T-cell (primary cell): ENCODE measurements around the gene WFS1. TPM values are rescaled to one million over a fixed set of nuclear protein-coding genes. Genes with fewer than 3 reads are reported as not detected.

ENCODE experiments used
- ATAC-seq, 4 experiments: fragments of 200-7000 bp in 3 of 4; fragments of 150-1000 bp in 1 of 4; cut with Tn5 transposase; replicated peaks in 1 of 4; 1 replicate in 3 of 4; 2 replicates in 1 of 4; pipeline ENCODE4 v1.10.0; 2021; ENCODE audit warnings: moderate library complexity in 3 of 4, mild to moderate bottlenecking in 2 of 4, moderate number of reproducible peaks in 1 of 4
- CTCF ChIA-PET, 2 donors: fragments of 300-600 bp; sonication (Branson Sonifier 250); formaldehyde crosslinking; loops; one replicate each; lab custom pipeline; 2022; ENCODE audit warnings: antibody characterized with exemption in 2 of 2; lab: Charles Lee
- POLR2A ChIA-PET, 2 donors: fragments of 300-600 bp; sonication (Branson Sonifier 250); formaldehyde crosslinking; loops; one replicate each; lab custom pipeline; 2022; ENCODE audit warnings: antibody characterized with exemption in 2 of 2; lab: Charles Lee
- DNase-seq, 35 experiments: peaks; one replicate each; pipeline versions ENCODE4 v3.0.0 to v3.0.0-alpha.2; 2013 to 2023
- H3K27ac ChIP-seq: one replicate; pipeline ENCODE4 v1.5.1; 2013; ENCODE audit warnings: low read length
- H3K27me3 ChIP-seq, 2 experiments: replicated peaks in 1 of 2; 1 replicate in 1 of 2; 2 replicates in 1 of 2; pipeline versions ENCODE4 v1.6.1 to v1.7.0; 2013; ENCODE audit warnings: low read length in 1 of 2, mixed read lengths in 1 of 2; ENCODE audit not compliant: control insufficient read depth in 2 of 2, insufficient read depth in 2 of 2; ENCODE audit errors: extremely low read depth in 1 of 2
- H3K36me3 ChIP-seq, 2 donors: 1 replicate in 1 of 2; 2 replicates in 1 of 2; pipeline versions ENCODE4 v1.6.1 to v1.7.0; 2013; ENCODE audit warnings: low read length in 1 of 2; ENCODE audit not compliant: control insufficient read depth in 2 of 2, insufficient read depth in 1 of 2; ENCODE audit errors: extremely low read depth in 1 of 2
- H3K4me1 ChIP-seq, 2 experiments: 1 replicate in 1 of 2; 2 replicates in 1 of 2; pipeline versions ENCODE4 v1.6.1 to v1.7.0; 2013; ENCODE audit warnings: low read length in 2 of 2, mixed read lengths in 1 of 2; ENCODE audit not compliant: insufficient read depth in 2 of 2, control insufficient read depth in 1 of 2; ENCODE audit errors: extremely low read depth in 1 of 2
- H3K4me3 ChIP-seq, 2 donors: 1 replicate in 1 of 2; 2 replicates in 1 of 2; pipeline versions ENCODE4 v1.5.1 to v1.7.0; 2013; ENCODE audit warnings: mild to moderate bottlenecking in 2 of 2, low read length in 1 of 2, moderate library complexity in 1 of 2; ENCODE audit not compliant: control insufficient read depth in 1 of 2; ENCODE audit errors: extremely low read depth in 1 of 2
- H3K9me3 ChIP-seq: 2 replicates; pipeline ENCODE4 v1.7.0; 2013
- H3K27ac Mint-ChIP-seq, 2 donors: one replicate each; pipeline ENCODE4 v1.8.0; 2020 to 2021; ENCODE audit warnings: mild to moderate bottlenecking in 2 of 2, mixed read lengths in 2 of 2
- H3K27me3 Mint-ChIP-seq, 2 donors: one replicate each; pipeline ENCODE4 v1.8.0; 2021 to 2022; ENCODE audit warnings: mixed read lengths in 2 of 2
- H3K36me3 Mint-ChIP-seq: one replicate; pipeline ENCODE4 v1.8.0; 2021; ENCODE audit warnings: mixed read lengths
- H3K4me1 Mint-ChIP-seq, 3 donors: one replicate each; pipeline ENCODE4 v1.8.0; 2020 to 2022; ENCODE audit warnings: mixed read lengths in 3 of 3, mild to moderate bottlenecking in 1 of 3
- H3K4me3 Mint-ChIP-seq, 3 donors: one replicate each; pipeline ENCODE4 v1.8.0; 2020 to 2022; ENCODE audit warnings: mild to moderate bottlenecking in 3 of 3, mixed read lengths in 3 of 3, moderate library complexity in 3 of 3
- H3K9me3 Mint-ChIP-seq, 3 donors: one replicate each; pipeline ENCODE4 v1.8.0; 2020 to 2022; ENCODE audit warnings: mixed read lengths in 3 of 3
- WGBS: methylation state at CpG from one replicate; pipeline ENCODE4 v1.1.5; 2013; ENCODE audit warnings: missing lambda C conversion rate; ENCODE audit not compliant: insufficient coverage; 5-methylcytosine and 5-hydroxymethylcytosine counted together
- total RNA-seq, 35 experiments: library from RNA in 6 of 35; stranded (reverse) in 6 of 35; fragments of 120-200 nt in 1 of 35; gene quantifications; one replicate each; pipeline versions ENCODE4 v1.2.1 to v1.2.4 and lab custom pipeline; 2013 to 2026

WFS1 gene
- total RNA-seq, 5 donors from 2014 or later (not counting 1 experiment from before 2014, with no cell fraction given): 3.2 to 6.2 (median 5.1) TPM

DNA sequence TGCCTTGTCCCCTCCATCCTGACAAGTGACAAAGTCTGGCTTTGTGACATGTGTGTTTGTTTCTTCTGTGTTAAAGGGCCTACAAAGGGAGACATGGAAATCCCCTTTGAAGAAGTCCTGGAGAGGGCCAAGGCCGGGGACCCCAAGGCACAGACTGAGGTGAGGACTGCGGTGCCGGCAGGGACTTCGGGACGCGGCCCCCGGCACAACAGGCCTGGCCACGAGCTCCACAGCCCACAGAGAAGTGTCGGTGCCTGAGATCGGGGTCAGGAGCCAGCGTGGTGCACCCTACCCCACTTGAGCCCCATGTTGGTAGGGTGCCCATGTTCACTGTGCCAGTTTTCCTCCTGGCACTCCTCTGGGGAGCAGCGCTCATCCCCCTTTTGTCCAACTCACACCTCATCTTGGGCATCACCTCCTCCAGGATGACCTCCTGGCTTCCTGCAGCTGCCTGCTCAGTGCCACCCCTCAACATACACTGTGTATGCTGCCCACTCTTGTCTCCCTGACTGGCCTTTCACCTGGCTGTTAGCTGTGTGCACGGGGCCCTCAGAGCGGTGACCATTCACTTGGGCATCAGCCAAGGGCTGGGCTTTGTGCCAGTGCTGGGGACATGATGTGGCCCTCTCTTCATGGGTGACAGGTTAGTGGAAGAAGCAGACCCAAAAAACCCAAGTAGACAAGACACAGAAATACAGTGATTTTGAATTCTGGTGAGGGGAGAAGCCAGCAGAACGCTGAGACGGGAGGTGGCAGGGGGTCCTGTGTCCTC lies 17.6 kb downstream of the WFS1 start:
- POLR2A ChIA-PET: no interaction called here
- H3K36me3 Mint-ChIP-seq: peaks cover 14% of the 10 kb centered on the region
- peaks cover 2 to 9% of the 10 kb centered on the region in 2 donors for H3K36me3 ChIP-seq
- H3K27ac ChIP-seq: no peak overlapping the region
- no peaks in the 10 kb centered on the region for H3K4me1 ChIP-seq
- no peak overlapping the region for H3K27ac Mint-ChIP-seq
- 91% methylated on average over 14 of the region's 16 CpGs for WGBS
- H3K4me3 ChIP-seq: no peak overlapping the region
- CTCF ChIA-PET: no interaction called here
- no peak overlapping the region for H3K4me3 Mint-ChIP-seq
- no peaks in the 10 kb centered on the region for H3K27me3 ChIP-seq
- ATAC-seq (no peak), DNase-seq (no peak)
- no peaks in the 10 kb centered on the region for H3K27me3 Mint-ChIP-seq
- H3K4me1 Mint-ChIP-seq: no peaks in the 10 kb centered on the region
- no peaks in the 10 kb centered on the region for H3K9me3 ChIP-seq
- H3K9me3 Mint-ChIP-seq: no peaks in the 10 kb centered on the region

DNA sequence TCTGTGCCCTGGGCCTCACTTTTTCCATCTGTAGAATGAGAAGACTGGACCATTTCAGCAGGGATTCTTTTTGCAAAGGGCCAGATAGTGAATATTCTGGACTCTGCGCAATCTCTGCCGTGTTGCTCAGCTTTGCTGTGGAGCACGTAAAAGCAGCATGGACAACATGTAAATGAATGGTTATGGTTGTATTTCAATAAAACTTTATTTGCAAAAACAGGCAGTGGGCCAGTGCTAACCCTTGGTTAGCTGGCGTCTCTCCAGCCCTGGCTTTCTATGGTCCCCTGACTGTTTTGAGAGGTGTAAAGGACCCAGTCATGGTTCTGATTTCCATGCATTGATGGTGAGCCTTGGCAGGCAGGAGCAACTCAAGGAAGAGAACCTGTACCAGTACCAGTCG lies 18.7 kb downstream of the WFS1 start:
- no peaks in the 10 kb centered on the region for H3K9me3 ChIP-seq
- peaks cover 2 to 9% of the 10 kb centered on the region in 2 donors for H3K36me3 ChIP-seq

DNA sequence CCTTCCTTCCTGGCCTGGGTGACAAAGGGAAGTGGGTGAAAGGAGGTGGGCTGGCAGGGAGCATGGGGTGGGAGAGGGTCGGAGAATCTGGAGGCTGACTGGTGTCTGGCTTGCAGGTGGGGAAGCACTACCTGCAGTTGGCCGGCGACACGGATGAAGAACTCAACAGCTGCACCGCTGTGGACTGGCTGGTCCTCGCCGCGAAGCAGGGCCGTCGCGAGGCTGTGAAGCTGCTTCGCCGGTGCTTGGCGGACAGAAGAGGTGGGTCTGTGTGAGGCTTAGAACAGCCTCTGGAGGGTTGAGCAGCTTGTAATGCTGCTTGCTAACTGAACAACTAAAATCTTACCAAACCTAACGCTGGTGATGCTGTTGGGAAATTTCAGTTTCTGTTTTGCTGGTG lies 19.2 kb downstream of the WFS1 start:
- Histone ChIP-seq H3K27me3 (no peaks in the 10 kb centered on the region), H3K4me1 (no peaks in the 10 kb centered on the region), H3K4me3 (no peak overlapping the region), H3K36me3 (peaks cover 2 to 9% of the 10 kb centered on the region in 2 donors), H3K9me3 (no peaks in the 10 kb centered on the region), H3K27ac (no peak overlapping the region)
- ChIA-PET CTCF (no interaction called here), POLR2A (no interaction called here)
- 99% methylated on average over 11 of the region's 15 CpGs for WGBS
- Mint-ChIP-seq H3K9me3 (no peaks in the 10 kb centered on the region), H3K4me1 (no peaks in the 10 kb centered on the region), H3K36me3 (peaks cover 14% of the 10 kb centered on the region), H3K4me3 (no peak overlapping the region), H3K27me3 (no peaks in the 10 kb centered on the region), H3K27ac (no peak overlapping the region)
- ATAC-seq: no peak
- DNase-seq: no peak

More for the DNA sequence above, 18.7 kb downstream of the WFS1 start:
- Mint-ChIP-seq H3K9me3 (no peaks in the 10 kb centered on the region), H3K4me1 (no peaks in the 10 kb centered on the region), H3K36me3 (peaks cover 14% of the 10 kb centered on the region), H3K27me3 (no peaks in the 10 kb centered on the region), H3K27ac (no peak overlapping the region), H3K4me3 (no peak overlapping the region)
- no peak overlapping the region for H3K4me3 ChIP-seq
- CTCF ChIA-PET: no interaction called here
- no peak for DNase-seq
- H3K4me1 ChIP-seq: no peaks in the 10 kb centered on the region
- no peaks in the 10 kb centered on the region for H3K27me3 ChIP-seq
- no peak for ATAC-seq
- H3K27ac ChIP-seq: no peak overlapping the region
- WGBS: 92% methylated on average over 5 of the region's 5 CpGs
- POLR2A ChIA-PET: no interaction called here

DNA sequence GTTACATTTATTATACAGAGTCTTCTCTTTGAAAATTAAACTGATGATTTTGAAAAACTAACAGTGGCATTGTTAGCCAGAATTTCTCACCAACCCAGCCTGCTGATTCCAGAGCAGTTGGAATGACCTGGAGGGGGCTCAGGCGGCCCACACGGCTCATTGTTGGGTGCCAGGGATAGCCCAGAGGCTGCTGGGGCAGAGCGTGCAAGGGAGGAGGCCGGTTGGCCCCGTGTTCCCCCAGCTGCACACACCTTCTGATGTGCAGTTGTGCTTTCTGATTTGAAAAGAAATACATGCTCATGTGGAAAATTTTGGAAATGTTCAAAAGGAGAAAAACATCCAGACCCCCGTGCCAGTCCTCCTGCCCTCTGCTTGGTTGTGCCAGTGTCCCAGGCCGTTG lies 20.6 kb downstream of the WFS1 start:
- Mint-ChIP-seq H3K36me3 (peaks cover 24% of the 10 kb centered on the region), H3K27me3 (no peaks in the 10 kb centered on the region), H3K4me1 (no peaks in the 10 kb centered on the region), H3K27ac (no peak overlapping the region), H3K4me3 (no peak overlapping the region), H3K9me3 (no peaks in the 10 kb centered on the region)
- POLR2A ChIA-PET: no interaction called here
- H3K4me3 ChIP-seq: no peak overlapping the region
- H3K9me3 ChIP-seq: no peaks in the 10 kb centered on the region
- no peaks in the 10 kb centered on the region for H3K4me1 ChIP-seq
- 90% methylated on average over 7 of the region's 7 CpGs for WGBS
- H3K27ac ChIP-seq: no peak overlapping the region
- no peaks in the 10 kb centered on the region for H3K27me3 ChIP-seq
- DNase-seq (no peak), ATAC-seq (no peak)
- CTCF ChIA-PET: no interaction called here
- peaks cover 2 to 9% of the 10 kb centered on the region in 2 donors for H3K36me3 ChIP-seq

DNA sequence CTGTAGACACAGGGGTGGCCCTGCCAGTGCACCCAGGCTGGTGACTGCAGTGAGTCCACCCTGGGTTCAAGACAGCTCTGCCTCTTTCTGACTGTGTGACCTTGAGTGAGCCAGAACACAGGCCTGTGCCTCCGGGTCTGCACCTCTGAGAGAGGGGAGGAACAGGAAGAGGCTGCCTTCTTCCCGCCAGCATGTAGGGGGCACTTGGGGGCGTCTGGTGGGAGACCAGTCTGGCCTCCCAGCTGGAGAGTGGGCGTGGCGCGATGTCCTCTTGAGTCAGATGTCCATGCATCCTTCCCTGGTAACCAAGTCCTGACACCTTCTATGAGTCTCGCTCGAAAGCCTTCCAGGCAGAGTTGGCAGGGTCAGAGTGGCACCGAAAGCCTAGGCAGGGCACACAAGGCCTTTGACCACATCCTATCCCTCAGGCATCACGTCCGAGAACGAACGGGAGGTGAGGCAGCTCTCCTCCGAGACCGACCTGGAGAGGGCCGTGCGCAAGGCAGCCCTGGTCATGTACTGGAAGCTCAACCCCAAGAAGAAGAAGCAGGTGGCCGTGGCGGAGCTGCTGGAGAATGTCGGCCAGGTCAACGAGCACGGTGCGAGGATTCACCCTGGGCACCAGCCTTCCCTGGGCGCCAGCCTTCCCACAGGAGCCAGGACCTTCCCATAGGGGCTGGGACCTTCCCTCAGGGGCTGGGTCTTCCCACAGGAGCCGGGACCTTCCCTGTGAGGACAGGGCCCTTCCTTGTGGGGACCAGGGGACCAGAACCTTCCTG lies 21.3 kb downstream of the WFS1 start:
- H3K9me3 ChIP-seq: no peaks in the 10 kb centered on the region
- no peaks in the 10 kb centered on the region for H3K4me1 ChIP-seq
- H3K27me3 ChIP-seq: no peaks in the 10 kb centered on the region
- Mint-ChIP-seq H3K4me3 (no peak overlapping the region), H3K36me3 (peaks cover 27% of the 10 kb centered on the region), H3K9me3 (no peaks in the 10 kb centered on the region), H3K4me1 (no peaks in the 10 kb centered on the region), H3K27me3 (no peaks in the 10 kb centered on the region), H3K27ac (no peak overlapping the region)
- H3K36me3 ChIP-seq: peaks cover 2 to 9% of the 10 kb centered on the region in 2 donors
- no peak overlapping the region for H3K27ac ChIP-seq
- DNase-seq: no peak
- ChIA-PET CTCF (no interaction called here), POLR2A (no interaction called here)
- no peak overlapping the region for H3K4me3 ChIP-seq
- 87% methylated on average over 24 of the region's 25 CpGs for WGBS
- ATAC-seq: no peak

DNA sequence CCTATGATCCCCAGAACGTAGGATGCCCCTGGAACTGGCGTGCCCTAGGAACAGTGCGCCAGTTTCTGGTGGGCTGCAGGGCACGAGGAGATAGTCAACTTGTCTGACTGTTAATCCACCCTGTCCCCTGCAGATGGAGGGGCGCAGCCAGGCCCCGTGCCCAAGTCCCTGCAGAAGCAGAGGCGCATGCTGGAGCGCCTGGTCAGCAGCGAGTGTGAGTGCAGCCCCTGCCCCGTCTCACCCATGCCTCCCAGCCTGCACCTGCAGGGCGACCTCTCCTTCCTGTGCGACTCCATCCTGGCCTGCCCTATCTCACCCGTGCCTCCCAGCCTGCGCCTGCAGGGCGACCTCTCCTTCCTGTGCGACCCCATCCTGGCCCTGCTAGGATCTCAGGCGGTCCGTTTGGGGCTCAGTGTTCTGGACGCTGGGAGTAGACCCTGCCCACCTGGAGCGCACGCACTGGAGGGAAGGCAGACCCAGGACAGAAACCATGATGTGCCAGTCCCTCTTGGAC lies 22.2 kb downstream of the WFS1 start:
- Mint-ChIP-seq H3K27ac (no peak overlapping the region), H3K4me1 (no peaks in the 10 kb centered on the region), H3K36me3 (peaks cover 27% of the 10 kb centered on the region), H3K27me3 (no peaks in the 10 kb centered on the region), H3K4me3 (no peak overlapping the region), H3K9me3 (no peaks in the 10 kb centered on the region)
- DNase-seq: no peak
- Histone ChIP-seq H3K27ac (no peak overlapping the region), H3K27me3 (no peaks in the 10 kb centered on the region), H3K4me3 (no peak overlapping the region), H3K36me3 (peaks cover 2 to 9% of the 10 kb centered on the region in 2 donors), H3K4me1 (no peaks in the 10 kb centered on the region), H3K9me3 (no peaks in the 10 kb centered on the region)
- ChIA-PET CTCF (interaction anchor here in 1 of 2 donors (0.6 kb wide), 1 partner anchor 25 kb away, joined by 3 read pairs; no protein-coding TSS in a partner anchor), POLR2A (no interaction called here)
- ATAC-seq: no peak
- WGBS: 84% methylated on average over 21 of the region's 21 CpGs
